SJSA1 (cell line): Measurements from ENCODE around the gene PAMR1. TPM values are rescaled to one million over a fixed set of nuclear protein-coding genes. Genes with fewer than 3 reads are reported as not detected.
"Not testable (repeated sequence)": the region's sequence is repeated elsewhere in the genome, so short reads cannot be mapped to it uniquely, and the experiment has no call there.

ENCODE experiments used
- DNase-seq, 2 experiments: peaks; one replicate each; pipeline ENCODE4 v3.0.0-alpha.2; 2015 to 2020; ENCODE audit warnings: low spot score in 2 of 2, low read depth in 1 of 2
- H3K27ac ChIP-seq: fragments of 250-450 bp; sonication (Bioruptor Pico); 2 replicates; pipeline ENCODE4 v1.5.1; 2020; ENCODE audit warnings: mild to moderate bottlenecking, moderate library complexity
- H3K27me3 ChIP-seq: fragments of 250-450 bp; sonication (Bioruptor Pico); replicated peaks from 2 replicates; pipeline ENCODE4 v1.5.1; 2020; ENCODE audit warnings: mild to moderate bottlenecking, moderate library complexity
- H3K36me3 ChIP-seq: fragments of 250-450 bp; sonication (Bioruptor Pico); 2 replicates; pipeline ENCODE4 v1.5.1; 2020; ENCODE audit warnings: mild to moderate bottlenecking
- H3K4me1 ChIP-seq: fragments of 250-450 bp; sonication (Bioruptor Pico); replicated peaks from 2 replicates; pipeline ENCODE4 v1.6.1; 2021; ENCODE audit warnings: mild to moderate bottlenecking
- H3K4me3 ChIP-seq: fragments of 250-450 bp; sonication (Bioruptor Pico); 2 replicates; pipeline ENCODE4 v1.5.1; 2020; ENCODE audit warnings: mild to moderate bottlenecking
- H3K9me3 ChIP-seq: fragments of 250-450 bp; sonication (Bioruptor Pico); replicated peaks from 2 replicates; pipeline ENCODE4 v1.5.1; 2020; ENCODE audit warnings: mild to moderate bottlenecking
- total RNA-seq: library from RNA; depleted of rRNA; stranded (reverse); fragments of >200 nt; shearing (Covaris generic); gene quantifications from 2 replicates; pipeline ENCODE4 v1.2.3, GENCODE V29; 2014

Gene PAMR1
- total RNA-seq, 1 experiment from 2014 or later = 57.6 TPM

DNA sequence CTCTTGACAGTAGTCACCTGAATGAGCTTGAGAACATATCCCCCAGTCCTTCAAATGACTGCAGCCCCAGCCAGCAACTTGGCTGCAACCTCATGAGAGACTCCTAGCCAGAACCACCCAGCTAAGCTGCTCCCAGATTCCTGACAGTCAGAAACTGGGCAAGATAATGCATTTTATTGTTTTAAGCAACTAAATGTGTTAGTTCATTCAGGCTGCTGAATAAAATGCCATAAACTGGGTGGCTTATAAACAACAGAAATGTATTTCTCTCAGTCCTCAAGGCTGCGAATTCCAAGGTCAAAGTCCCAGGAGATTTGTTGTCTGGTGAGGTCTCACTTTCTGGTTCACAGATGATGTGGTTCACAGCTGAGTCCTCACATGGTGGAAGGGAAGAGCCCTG lies 5.8 kb upstream of the PAMR1 start:
- Histone ChIP-seq H3K27me3 (no peaks in the 10 kb centered on the region), H3K4me1 (peaks cover 38% of the 10 kb centered on the region), H3K9me3 (no peaks in the 10 kb centered on the region), H3K27ac (peak overlapping the region; percentile 79), H3K36me3 (no peaks in the 10 kb centered on the region), H3K4me3 (no peak overlapping the region)
- peak in 1 of 2 experiments; percentile 43 for DNase-seq

DNA sequence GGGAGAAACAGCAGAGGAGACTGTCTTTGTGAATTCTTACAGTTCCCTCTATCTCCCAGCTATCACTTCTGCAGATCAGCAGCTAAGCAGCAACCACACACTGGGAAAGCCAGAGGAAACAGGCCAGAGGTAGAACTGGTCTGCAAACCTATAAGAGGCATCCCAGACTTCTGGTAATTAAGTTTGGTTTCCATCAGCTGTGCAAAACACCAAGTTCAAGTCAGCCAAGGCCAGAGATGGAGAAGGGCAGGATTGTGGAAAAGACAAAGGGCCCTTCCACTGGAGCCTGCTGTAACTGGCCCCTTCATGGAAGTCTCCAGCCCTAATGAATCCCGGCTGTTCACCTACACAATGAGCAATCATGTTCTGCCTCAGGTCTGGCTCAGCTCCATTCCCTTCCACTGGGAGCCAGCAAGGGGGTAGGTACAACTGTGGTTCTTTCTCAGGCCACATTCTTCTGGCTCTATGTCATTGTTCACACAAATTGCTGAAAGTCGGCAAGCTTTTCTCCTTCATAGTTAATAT lies 4.6 kb upstream of the PAMR1 start:
- H3K4me3 ChIP-seq = no peak overlapping the region

DNA sequence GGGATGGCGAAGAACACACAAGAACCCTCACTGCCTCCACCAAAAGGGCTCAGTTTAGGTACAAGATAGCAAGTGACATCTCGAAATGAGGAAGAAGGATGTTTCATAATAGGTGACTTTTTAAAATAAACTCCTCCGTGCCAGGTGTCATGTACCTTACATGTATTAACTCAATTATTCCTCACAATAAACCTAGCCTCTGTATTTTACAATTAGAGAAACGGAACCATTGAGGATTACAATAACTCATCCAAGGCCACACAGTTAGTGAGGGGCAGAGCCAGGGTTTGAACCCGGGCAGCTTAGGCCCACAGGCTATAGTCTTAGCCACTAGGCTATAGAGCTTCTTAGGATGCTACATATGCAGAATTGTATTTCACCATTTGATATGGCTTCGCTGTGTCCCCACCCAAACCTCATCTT lies 965 bp upstream of the PAMR1 start:
- no peak overlapping the region for H3K4me3 ChIP-seq
- no peak for DNase-seq
- H3K36me3 ChIP-seq = no peaks in the 10 kb centered on the region
- no peaks in the 10 kb centered on the region for H3K9me3 ChIP-seq
- H3K27me3 ChIP-seq = no peaks in the 10 kb centered on the region
- H3K4me1 ChIP-seq = peaks cover 66% of the 10 kb centered on the region
- H3K27ac ChIP-seq = no peak overlapping the region

More for the DNA sequence above, 4.6 kb upstream of the PAMR1 start:
- H3K36me3 ChIP-seq = no peaks in the 10 kb centered on the region
- no peaks in the 10 kb centered on the region for H3K27me3 ChIP-seq
- no peaks in the 10 kb centered on the region for H3K9me3 ChIP-seq
- peak overlapping the region; percentile 79 for H3K27ac ChIP-seq
- peaks cover 50% of the 10 kb centered on the region for H3K4me1 ChIP-seq
- DNase-seq = peak; percentile 87 to 90

DNA sequence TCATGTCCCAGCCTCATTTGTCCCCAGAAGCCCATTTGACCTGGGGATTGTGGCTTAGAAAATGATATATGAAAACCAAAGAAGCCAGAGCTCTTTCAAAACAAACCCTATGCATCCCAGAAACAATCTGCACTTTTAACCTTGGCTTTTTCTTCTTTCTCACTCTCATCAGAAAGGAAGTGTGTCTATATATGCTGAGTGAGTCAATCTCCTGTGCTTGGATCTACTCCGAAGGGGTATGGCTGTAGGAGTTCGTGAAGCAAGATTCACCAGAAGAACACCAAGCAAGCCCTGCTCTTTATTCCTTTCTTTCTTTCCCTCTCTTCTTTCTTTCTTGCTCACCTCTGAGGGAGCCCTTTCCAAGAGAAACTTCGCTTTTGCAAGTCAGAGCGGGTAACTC lies 636 bp downstream of the PAMR1 start:
- Histone ChIP-seq H3K4me3 (peak overlapping the region; percentile 44), H3K36me3 (no peaks in the 10 kb centered on the region), H3K9me3 (no peaks in the 10 kb centered on the region), H3K27ac (peak overlapping the region; percentile 9; the same call in 1 of the 2 replicates), H3K4me1 (peaks cover 63% of the 10 kb centered on the region), H3K27me3 (no peaks in the 10 kb centered on the region)
- no peak for DNase-seq

DNA sequence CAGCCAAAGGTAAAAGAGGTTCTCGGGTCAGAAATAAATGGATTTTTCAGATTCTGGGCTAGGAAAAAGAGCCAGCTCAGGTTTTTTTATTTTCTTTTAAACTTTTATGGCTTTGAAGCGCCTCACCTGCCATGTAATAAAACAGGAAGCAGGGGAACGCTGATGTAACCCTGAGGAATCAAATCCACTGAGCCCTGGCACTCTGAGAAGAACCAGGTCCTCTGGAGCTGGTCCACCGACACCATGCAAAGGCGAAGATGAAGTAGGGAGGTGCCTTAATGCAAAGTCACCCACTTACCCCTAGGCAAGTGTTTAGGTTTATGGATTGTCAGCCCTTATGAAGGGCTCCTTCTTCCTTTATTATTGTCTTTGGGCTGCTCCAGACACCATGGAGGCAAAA lies 1.6 kb downstream of the PAMR1 start:
- Histone ChIP-seq H3K27ac (peak overlapping the region; percentile 13; the same call in 1 of the 2 replicates), H3K36me3 (no peaks in the 10 kb centered on the region; the same call in 1 of the 2 replicates), H3K4me3 (no peak overlapping the region), H3K9me3 (no peaks in the 10 kb centered on the region), H3K4me1 (peaks cover 54% of the 10 kb centered on the region), H3K27me3 (no peaks in the 10 kb centered on the region)
- no peak for DNase-seq

DNA sequence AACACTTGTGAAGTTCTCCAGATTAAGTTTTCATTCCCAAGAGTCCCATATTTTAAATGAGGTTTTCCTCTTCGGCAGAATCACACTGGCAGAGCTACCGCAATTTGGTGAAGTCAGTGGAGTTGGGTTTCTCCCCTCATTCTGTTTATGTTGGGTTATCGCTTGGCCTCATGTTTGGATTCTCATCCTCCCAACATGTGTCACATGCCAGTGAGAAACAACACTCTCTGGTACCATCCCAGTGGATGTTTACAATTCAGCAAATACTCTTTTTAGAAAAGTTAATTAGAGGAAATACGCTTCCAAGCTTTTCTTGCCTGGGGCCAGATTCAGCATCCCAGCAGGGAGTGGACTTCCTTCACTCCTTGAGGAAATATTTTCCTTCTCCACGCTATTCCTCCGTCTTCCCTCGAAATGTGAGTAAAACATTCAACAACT lies 2.1 kb downstream of the PAMR1 start:
- no peaks in the 10 kb centered on the region for H3K9me3 ChIP-seq
- DNase-seq = peak in 1 of 2 experiments; percentile 60
- H3K4me3 ChIP-seq = no peak overlapping the region
- H3K36me3 ChIP-seq = no peaks in the 10 kb centered on the region; the same call in 1 of the 2 replicates
- H3K27me3 ChIP-seq = no peaks in the 10 kb centered on the region
- peak overlapping the region; percentile 13; the same call in 1 of the 2 replicates for H3K27ac ChIP-seq
- H3K4me1 ChIP-seq = peaks cover 50% of the 10 kb centered on the region

DNA sequence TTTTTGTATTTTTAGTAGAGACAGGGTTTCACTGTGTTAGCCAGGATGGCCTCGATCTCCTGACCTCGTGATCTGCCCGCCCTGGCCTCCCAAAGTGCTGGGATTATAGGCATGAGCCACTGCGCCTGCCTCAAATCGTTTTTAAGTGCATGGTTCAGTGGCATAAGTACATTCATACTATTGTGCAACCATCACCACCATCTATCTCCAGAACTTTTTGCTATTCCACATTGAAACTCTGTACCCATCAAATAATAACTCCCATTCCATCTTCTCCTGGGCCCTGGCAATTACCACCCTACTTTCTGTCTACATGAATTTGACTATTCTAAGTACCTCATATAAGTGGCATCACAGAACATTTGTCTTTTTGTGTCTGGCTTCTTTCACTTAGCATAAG lies 3.3 kb downstream of the PAMR1 start:
- not testable (repeated sequence) for H3K4me3 ChIP-seq
- peaks cover 50% of the 10 kb centered on the region for H3K4me1 ChIP-seq

DNA sequence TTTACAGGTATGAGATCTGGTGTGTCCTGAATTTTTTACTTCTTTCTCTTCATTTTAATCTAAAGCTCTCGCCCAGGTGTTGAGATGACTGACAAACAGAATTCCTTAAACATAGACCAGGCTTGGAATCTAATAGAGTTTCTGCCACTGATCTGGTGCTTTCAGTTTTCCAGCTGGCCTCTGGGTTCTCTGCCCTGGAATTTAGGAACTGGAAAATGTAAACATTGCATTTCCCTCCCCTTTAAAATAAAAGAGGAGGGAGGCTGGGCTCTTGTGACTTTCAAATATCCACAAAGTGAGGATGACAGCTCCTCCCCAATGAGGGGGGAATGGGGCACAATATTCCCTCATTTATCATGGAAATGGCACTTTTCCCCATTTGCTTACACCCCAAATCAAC lies 5.0 kb downstream of the PAMR1 start:
- no peaks in the 10 kb centered on the region for H3K9me3 ChIP-seq
- no peak overlapping the region for H3K27ac ChIP-seq
- peaks cover 41% of the 10 kb centered on the region for H3K4me1 ChIP-seq
- no peak for DNase-seq
- no peak overlapping the region for H3K4me3 ChIP-seq
- H3K36me3 ChIP-seq = peaks cover 4% of the 10 kb centered on the region; the same call in 1 of the 2 replicates
- H3K27me3 ChIP-seq = no peaks in the 10 kb centered on the region

More for the DNA sequence above, 3.3 kb downstream of the PAMR1 start:
- not testable (repeated sequence) for H3K36me3 ChIP-seq, H3K27ac ChIP-seq, DNase-seq, H3K9me3 ChIP-seq, H3K27me3 ChIP-seq

DNA sequence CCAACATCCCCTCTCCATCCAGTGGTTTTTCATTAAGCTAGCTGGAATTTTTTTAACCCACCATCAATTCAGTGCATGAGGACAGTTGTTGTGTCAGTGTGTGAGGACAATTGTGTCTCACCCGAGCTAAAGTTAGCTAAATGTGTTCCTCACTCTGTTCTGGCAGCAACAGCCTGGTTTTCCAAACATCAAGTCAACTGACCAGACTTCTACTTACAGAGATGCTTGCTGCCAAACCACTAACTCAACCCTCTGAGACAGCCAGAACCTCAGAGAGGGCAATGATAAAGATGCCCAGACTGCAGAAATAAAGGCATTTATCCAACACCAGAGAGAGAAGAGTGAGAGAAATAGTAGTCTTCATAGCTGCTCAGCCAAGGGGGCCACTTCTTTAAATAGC lies 6.7 kb downstream of the PAMR1 start:
- Histone ChIP-seq H3K27ac (no peak overlapping the region), H3K9me3 (no peaks in the 10 kb centered on the region), H3K4me1 (peaks cover 24% of the 10 kb centered on the region), H3K36me3 (peaks cover 4% of the 10 kb centered on the region; the same call in 1 of the 2 replicates), H3K4me3 (no peak overlapping the region), H3K27me3 (no peaks in the 10 kb centered on the region)
- DNase-seq = no peak

DNA sequence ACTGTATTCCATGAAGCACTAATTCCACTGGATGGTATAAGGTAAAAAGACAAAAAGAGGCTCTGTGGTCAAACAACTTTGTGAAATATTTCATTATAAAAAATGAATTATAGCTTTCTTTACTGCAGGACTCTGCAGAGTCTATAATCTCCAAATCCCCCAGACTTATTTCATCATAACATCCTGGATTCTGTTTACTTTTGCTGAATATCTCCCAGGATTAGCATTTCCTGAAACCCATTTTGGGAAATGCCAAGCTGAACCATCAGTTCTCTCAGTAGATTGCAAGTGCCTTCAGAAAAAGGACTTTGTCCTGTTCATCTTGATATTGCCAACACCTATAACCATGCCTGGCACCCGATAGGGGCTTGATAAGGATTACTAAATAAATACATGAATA lies 7.9 kb downstream of the PAMR1 start:
- Histone ChIP-seq H3K27ac (no peak overlapping the region), H3K27me3 (no peaks in the 10 kb centered on the region), H3K4me3 (no peak overlapping the region), H3K4me1 (peaks cover 22% of the 10 kb centered on the region), H3K36me3 (peaks cover 4% of the 10 kb centered on the region; the same call in 1 of the 2 replicates), H3K9me3 (no peaks in the 10 kb centered on the region)
- no peak for DNase-seq

DNA sequence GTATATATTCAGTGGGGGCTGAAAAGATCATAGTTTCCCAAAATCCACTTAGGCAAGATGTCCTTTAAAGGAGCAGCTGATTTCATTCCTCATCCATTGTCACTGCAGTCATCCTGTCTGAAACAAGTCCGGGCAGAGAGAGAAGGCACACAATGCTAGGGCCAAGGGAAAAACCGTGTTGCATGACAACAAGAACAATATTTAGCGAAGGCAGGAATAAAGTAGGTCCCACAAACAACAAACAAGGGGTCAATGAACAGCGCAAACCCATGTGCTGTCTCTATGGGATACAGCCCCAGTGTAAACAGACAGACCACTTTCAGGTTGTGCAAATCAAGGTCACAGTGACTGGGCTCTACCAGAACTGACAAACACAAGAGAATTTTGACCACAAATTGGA lies 9.0 kb downstream of the PAMR1 start:
- no peak for DNase-seq
- H3K4me3 ChIP-seq = no peak overlapping the region
- H3K9me3 ChIP-seq = no peaks in the 10 kb centered on the region
- H3K36me3 ChIP-seq = peaks cover 4% of the 10 kb centered on the region; the same call in 1 of the 2 replicates
- peaks cover 33% of the 10 kb centered on the region for H3K4me1 ChIP-seq
- no peak overlapping the region for H3K27ac ChIP-seq
- no peaks in the 10 kb centered on the region for H3K27me3 ChIP-seq

DNA sequence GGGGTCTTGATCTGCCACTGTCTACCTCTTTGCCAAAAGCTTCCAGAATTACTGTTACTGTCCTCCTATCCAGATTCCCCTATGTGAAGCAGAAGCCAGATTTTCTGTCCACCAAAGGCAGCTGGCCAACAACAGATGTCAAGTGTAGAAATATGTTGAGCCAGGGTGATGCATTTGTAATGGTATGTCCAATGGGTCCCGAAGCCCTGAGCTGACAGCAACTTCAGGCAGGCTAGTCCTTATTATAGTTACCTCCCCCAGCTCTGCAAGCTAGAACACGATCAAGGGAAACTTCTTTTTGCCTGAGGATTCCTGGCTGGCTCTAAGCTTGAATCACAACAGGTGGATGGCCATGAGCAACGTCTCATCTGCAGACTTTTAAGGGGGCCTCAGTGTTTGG lies 10.2 kb downstream of the PAMR1 start:
- Histone ChIP-seq H3K36me3 (peaks cover 4% of the 10 kb centered on the region; the same call in 1 of the 2 replicates), H3K4me1 (peaks cover 36% of the 10 kb centered on the region), H3K4me3 (no peak overlapping the region), H3K27me3 (no peaks in the 10 kb centered on the region), H3K9me3 (no peaks in the 10 kb centered on the region), H3K27ac (no peak overlapping the region)
- no peak for DNase-seq

DNA sequence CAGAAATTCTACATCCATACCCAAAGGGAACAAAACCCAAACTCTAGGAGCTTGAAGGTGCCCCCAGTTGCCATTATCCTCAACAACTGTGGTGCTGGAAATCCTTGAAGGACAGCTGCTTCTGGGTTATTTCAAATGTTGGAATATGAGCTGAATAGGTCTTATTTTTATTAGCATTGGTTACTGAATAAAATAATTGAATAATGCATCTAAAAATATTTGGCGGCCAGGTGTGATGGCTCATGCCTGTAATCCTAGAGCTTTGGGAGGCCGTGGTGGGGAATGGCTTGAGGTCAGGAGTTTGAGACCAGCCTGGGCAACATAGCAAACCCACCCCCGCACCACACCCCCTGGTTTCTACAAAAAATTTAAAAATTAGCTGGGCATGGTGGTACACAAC lies 10.9 kb downstream of the PAMR1 start:
- Histone ChIP-seq H3K4me1 (peaks cover 36% of the 10 kb centered on the region), H3K27me3 (no peaks in the 10 kb centered on the region), H3K9me3 (no peaks in the 10 kb centered on the region), H3K27ac (no peak overlapping the region), H3K36me3 (peaks cover 4% of the 10 kb centered on the region; the same call in 1 of the 2 replicates), H3K4me3 (no peak overlapping the region)
- no peak for DNase-seq

DNA sequence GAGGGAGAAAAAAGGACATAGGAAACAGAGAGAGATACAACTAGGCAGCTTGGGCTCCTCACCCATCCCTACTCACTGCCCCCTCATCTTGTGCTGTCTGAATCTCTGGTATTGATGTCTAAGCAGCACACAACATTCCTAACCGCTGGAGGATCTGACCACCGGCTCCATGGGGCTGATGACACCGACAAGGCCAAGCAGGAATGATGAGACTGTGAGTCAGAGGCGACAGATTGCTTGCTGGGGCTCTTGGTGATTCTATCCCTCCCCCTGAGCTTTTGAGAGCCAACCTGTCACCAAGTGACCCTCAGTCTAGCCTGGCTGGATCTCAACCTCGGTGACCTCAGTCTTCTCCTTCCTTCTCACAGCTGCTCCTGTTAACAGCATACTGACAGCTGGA lies 13.8 kb downstream of the PAMR1 start:
- peak; percentile 86 to 93 for DNase-seq
- no peak overlapping the region for H3K4me3 ChIP-seq

More for the DNA sequence above, 13.8 kb downstream of the PAMR1 start:
- peak overlapping the region; percentile 63 for H3K27ac ChIP-seq
- H3K36me3 ChIP-seq = 0 out of 2 replicates have a peak, but pooled peaks cover 3% of the 10 kb centered on the region
- H3K27me3 ChIP-seq = no peaks in the 10 kb centered on the region
- H3K4me1 ChIP-seq = peaks cover 36% of the 10 kb centered on the region
- H3K9me3 ChIP-seq = peaks cover 3% of the 10 kb centered on the region
